ENCODE data around the gene EIPR1. TPM values are rescaled to one million over a fixed set of nuclear protein-coding genes. Genes with fewer than 3 reads are reported as not detected.
"Not testable (repeated sequence)": the region's sequence is repeated elsewhere in the genome, so short reads cannot be mapped to it uniquely, and the experiment has no call there.

The EIPR1 gene
- total RNA-seq, 1 experiment from 2014 or later: 80.3 TPM

- DNase-seq (ENCODE audit: low read depth): no peak
These were observed 183.9 kb downstream of the EIPR1 start for GRCh38 chr2:3193443-3194330.

DNA sequence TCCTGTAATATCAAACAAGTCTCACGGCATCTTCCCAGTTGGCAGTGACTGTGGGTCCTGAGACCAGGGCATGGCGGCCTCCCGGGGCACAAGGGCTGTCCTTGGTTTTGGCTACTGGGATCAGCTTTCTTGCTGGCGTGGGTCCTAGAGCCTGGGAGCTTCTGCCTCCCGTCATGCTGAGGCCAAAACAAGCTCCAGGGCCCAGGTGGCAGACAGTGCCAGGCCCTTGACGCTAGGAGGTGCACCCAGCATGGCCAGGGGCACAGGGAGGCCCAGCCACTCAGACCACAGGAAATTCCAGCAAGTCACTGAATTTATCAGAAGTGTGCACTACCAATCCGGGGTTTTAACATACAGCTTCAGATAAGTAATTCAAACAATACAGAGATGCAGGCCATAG is 184.7 kb downstream of the EIPR1 start:
- DNase-seq (ENCODE audit: low read depth): no peak

DNA sequence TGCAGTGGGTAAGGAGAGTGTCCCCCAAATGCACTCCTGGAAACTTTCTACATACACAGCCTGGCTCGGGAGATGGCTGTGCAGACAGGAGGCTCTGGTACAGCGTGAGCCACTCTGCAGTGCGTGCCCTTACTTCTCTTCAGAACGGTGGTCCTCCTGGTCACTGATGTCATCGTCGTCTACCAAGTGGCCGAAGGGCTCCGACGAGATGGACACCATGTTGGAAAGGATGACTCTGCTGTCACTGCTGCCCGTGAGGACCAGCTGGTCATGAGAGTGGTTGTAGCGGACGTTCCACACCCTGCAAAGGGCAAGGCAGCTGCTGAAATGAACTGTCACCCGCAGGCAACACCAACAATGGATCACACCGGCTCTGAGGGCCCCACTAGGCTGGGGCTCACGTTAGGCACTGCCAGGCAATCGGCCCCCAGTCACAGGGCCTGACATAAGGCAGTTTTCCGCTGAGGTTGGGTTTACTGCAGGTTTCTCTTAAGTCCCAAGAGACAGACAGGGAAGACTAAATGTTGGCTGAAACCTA is 185.3 kb downstream of the EIPR1 start:
- DNase-seq (ENCODE audit: low read depth): no peak

DNA sequence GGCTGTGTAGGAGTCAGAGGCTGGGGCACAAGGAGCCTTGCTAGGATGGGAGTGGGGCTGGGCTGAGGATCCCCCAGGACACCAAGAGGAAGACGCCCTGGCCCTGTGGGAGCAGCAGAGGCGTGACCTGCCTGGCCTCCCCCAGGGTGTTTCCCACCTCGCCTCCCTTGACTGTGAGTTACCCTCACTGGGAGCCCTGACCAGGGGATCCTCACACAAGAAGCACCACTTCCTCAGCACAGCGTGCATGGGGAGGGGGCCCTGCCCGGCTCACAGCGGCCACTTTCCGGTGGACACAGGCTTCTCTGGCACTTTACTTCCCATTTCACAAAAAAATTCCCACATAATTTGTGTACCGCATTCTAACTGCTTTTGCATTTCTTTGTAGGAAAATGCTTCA is 187.7 kb downstream of the EIPR1 start:
- no peak for DNase-seq (ENCODE audit: low read depth)

GRCh38 chr2:3189076-3189591 is 188.5 kb downstream of the EIPR1 start:
- no peak for DNase-seq (ENCODE audit: low read depth)

DNA sequence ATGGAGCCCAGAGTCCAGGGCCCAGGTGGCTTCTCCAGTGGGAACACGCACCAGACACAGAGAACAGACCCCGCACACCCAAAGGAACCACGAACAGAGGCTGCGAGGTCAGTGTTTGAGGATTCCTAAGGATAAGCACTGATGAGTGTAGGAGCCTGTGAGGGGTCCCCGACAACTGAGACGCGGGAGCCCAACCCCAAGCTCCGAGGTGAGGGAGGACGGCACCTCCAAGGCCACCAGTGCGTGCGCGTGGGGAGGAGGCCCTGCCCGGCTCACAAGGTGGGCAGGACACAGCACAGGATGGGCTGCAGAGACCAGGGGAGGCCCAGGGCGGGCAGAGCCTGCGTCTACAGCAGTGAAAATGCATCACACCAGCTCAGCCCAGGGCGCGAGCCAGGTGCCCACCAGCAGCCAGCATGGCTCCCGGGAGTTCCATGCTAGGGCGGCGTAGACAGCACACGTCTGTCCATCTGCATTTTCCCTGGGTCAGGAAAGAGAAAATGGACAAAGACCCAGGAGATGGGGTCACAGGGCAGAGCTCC is 189.1 kb downstream of the EIPR1 start:
- DNase-seq (ENCODE audit: low read depth): no peak

- no peak for DNase-seq (ENCODE audit: low read depth)
These were observed 190.2 kb downstream of the EIPR1 start for GRCh38 chr2:3187467-3187866.

DNA sequence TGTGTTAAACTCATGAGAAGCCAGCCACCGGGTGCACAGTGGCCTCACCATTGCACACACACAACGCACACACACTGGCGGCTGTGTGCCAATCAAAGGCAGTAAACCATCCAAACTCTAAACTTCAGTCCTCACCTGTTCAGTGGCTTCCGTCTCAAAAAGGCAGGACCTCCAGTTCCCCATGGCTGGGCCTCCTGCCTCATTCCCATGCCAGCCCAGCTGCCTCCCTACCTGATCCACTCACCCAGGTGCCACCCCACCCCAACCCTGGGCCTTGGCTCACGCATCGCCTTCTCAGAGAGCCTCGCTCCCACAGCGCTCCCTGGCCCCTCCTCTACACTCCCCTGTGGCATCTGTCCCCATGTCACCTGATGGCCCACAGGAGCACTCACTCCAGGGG is 190.9 kb downstream of the EIPR1 start:
- no peak for DNase-seq (ENCODE audit: low read depth)

- no peak for DNase-seq (ENCODE audit: low read depth)
These were observed 191.7 kb downstream of the EIPR1 start for GRCh38 chr2:3185910-3186309.

- no peak for DNase-seq (ENCODE audit: low read depth)
These were observed 192.4 kb downstream of the EIPR1 start for GRCh38 chr2:3185256-3185655.

- no peak for DNase-seq (ENCODE audit: low read depth)
These were observed 193.5 kb downstream of the EIPR1 start for GRCh38 chr2:3184167-3184566.

DNA sequence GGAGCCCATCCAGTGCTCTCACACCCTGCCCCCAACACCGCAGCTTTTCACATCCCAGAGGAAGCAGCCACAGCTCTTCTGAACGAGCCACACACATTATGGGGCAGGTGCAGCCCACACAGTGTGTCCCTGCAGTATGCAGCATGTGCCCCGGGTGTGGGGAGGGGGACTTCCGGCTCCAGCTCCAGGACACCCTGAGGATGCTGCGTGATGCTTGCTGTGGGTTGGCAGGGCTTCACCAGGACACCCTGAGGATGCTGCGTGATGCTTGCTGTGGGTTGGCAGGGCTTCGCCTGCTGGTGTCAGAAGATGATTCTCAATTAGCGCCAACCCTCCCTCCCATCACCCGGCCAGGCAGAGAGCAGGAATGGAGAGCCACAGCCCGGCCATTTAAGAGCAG is 193.9 kb downstream of the EIPR1 start:
- DNase-seq (ENCODE audit: low read depth): no peak

DNA sequence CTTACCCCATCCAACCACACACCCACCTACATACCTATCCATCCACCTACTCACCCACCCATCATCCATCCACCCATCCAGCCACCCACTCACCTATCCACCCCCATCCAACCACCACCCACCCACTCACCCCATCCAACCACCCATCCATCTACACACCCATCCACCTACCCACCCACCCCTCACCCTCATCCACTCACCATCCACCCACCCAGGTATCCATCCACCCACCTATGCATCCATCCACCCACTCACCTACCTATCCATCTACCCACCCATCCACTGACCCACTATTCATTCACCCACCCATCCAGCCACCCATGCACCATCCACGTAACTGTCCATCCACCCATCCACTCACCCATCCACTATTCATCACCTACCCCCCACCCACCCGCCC is 194.8 kb downstream of the EIPR1 start:
- no peak for DNase-seq (ENCODE audit: low read depth)

- DNase-seq (ENCODE audit: low read depth): no peak
These were observed 196.1 kb downstream of the EIPR1 start for GRCh38 chr2:3181416-3182010.

DNA sequence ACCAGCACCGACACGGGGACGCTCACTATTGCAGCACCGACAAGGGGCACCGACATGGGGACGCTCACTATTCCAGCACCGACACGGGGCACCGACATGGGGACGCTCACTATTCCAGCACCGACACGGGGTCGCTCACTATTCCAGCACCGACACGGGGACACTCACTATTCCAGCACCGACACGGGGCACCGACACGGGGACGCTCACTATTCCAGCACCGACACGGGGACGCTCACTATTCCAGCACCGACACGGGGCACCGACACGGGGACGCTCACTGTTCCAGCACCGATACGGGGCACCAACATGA is 196.8 kb downstream of the EIPR1 start:
- DNase-seq (ENCODE audit: low read depth): not testable (repeated sequence)

DNA sequence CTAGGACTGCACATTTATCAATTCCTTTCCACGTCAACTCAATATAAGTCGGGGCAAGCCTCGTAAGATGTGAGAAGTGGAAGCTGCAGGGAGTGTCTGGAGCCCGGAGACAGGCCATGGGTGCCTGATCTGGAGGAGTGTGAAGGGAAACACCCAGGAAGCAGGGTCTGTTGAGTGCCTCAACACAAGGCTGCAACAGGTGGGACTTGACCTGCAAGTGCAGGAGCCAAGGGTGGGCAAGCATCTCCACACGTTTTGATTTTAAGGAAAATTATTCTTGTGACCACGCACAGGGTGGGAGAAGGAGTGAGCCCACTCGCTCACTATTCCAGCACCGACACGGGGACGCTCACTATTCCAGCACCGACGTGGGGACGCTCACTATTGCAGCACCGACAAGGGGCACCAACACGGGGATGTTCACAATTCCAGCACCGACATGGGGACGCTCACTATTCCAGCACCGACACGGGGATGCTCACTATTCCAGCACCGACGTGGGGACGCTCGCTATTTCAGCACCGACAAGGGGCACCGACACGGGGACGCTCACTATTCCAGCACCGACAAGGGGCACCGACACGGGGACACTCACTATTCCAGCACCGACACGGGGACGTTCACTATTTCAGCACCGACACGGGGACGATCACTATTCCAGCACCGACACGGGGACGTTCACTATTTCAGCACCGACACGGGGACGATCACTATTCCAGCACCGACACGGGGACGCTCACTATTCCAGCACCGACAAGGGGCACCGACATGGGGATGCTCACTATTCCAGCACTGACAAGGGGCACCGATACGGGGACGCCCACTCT is 197.3 kb downstream of the EIPR1 start:
- no peak for DNase-seq (ENCODE audit: low read depth)

GRCh38 chr2:3179626-3180025 is 198.0 kb downstream of the EIPR1 start:
- no peak for DNase-seq (ENCODE audit: low read depth)

DNA sequence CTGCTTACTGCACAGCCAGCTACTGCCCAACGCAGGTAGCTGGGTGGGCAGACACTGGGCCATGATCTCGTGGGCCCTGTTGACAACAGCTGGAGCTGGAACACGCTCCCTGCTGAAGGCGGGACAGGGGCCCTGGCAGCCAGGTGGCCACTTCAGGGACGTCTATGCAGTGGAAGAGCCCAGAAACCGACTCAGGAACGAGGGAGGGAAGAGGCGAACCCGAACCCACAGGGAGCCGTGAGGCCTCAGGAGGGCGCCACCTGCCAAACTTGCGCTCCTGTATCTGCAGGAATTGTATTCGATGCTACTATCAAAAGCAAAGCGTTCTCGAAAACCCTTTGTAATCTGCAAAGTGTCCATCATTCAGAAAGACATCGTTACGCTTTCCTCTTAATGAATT is 198.4 kb downstream of the EIPR1 start:
- no peak for DNase-seq (ENCODE audit: low read depth)

- DNase-seq (ENCODE audit: low read depth): no peak
These were observed 199.0 kb downstream of the EIPR1 start for GRCh38 chr2:3178578-3179031.

DNA sequence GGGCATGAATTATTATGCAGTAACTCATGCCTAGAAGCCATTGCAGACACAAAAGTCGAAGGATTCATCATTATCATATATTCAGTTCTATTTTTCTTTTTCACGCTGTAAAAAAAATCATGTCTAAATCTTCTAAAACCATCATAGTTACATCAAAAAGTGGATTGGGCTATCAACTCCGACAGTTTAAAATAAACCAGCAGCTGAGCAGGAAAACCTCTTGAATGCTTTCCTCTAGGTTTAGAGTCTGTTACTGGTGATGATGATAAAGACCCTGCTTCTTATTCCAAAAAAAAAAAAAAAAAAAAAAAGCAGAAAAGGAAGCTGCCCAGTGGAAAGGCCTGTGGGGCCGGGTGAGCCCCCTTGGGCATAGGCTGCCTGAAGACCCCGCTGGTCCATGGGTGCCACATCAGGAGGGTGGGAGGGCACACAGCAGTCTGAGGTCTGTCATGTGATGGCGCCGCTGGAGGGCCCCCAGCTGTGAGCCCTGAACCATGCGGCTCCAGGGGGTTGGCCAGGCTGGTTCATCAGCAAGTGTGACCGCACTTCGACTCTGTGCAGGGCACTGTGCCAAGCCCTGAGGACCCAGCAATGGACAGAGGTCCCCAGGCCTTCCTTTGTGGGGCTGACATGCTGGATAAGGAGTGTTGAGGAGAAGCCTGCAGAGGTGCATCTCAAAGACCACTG is 199.6 kb downstream of the EIPR1 start:
- DNase-seq (ENCODE audit: low read depth): peak; percentile 50

GRCh38 chr2:3176869-3177255 is 200.8 kb downstream of the EIPR1 start:
- DNase-seq (ENCODE audit: low read depth): no peak
